ENCODE data around the gene SLC43A3. TPM values are rescaled to one million over a fixed set of nuclear protein-coding genes. Genes with fewer than 3 reads are reported as not detected.

Gene SLC43A3
- total RNA-seq, 1 experiment from 2014 or later: 8.6 TPM

DNA sequence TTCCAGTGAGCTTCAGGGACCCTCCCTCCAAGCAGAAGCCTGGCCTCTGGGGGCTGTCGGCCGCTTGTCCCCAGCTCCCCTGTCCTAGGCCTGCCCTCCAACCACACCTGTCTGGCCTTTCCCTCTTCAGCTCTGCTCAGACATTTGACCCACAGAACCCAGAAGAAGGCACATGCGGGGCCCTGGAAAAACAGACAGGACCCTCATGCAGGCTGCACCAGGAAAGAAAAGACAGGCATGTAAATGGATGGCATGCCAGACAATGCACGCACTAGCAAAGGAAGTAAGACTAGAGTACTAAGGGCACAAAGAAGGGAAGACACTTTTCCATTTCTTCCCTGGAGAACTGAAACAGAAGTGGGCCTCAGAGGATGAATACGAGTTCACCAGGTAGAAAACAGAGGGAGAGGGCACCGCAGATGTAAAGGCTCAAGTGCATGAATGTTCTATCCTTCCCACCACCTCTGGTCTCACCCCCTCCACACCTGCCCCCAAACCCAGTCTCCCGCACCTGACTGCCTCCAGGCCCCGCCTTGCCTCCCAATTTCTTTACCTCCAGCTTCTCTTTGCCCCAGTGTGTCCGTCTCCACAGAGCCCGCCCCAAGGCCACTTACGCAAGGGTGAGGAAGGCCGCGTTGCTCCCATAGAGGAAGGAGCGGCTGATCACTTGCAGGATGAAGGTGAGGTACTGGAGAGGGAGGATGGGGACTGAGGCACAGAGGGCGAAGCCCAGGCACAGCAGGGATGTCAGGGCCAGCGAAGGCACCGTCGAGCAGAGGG, 17.4 kb downstream of the SLC43A3 start:
- in situ Hi-C loops (cut with HindIII; ENCODE audit: low pct_unique_long_range_greater_than_20kb, low sequenced_read_pairs) (no loop called here), intact Hi-C loops (cut with micrococcal nuclease; ENCODE audit: unreplicated experiment) (no loop called here)
- Histone ChIP-seq H3K9me3 (ENCODE audit: control insufficient read depth, insufficient read depth, low read depth, low read length) (no peaks in the 10 kb centered on the region), H3K27me3 (ENCODE audit: control insufficient read depth, insufficient read depth, low read length) (no peaks in the 10 kb centered on the region), H3K4me3 (ENCODE audit: low read depth in 2 of 2, low read length in 2 of 2) (no peak overlapping the region), H3K36me3 (ENCODE audit: control insufficient read depth, insufficient read depth, low read length) (no peaks in the 10 kb centered on the region), H3K27ac (ENCODE audit: low read length) (no peak overlapping the region), H3K4me1 (ENCODE audit: control insufficient read depth, insufficient read depth, low read length) (no peaks in the 10 kb centered on the region)
- DNase-seq (ENCODE audit: low read depth, low spot score): no peak
- BruUV-seq (replicated peaks): no TSS peak
- POLR2A ChIA-PET: no interaction called here
- TF ChIP-seq, protein P1, sequence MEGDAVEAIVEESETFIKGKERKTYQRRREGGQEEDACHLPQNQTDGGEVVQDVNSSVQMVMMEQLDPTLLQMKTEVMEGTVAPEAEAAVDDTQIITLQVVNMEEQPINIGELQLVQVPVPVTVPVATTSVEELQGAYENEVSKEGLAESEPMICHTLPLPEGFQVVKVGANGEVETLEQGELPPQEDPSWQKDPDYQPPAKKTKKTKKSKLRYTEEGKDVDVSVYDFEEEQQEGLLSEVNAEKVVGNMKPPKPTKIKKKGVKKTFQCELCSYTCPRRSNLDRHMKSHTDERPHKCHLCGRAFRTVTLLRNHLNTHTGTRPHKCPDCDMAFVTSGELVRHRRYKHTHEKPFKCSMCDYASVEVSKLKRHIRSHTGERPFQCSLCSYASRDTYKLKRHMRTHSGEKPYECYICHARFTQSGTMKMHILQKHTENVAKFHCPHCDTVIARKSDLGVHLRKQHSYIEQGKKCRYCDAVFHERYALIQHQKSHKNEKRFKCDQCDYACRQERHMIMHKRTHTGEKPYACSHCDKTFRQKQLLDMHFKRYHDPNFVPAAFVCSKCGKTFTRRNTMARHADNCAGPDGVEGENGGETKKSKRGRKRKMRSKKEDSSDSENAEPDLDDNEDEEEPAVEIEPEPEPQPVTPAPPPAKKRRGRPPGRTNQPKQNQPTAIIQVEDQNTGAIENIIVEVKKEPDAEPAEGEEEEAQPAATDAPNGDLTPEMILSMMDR (IDR thresholded peaks at IDR 0.05): no peak
- TF ChIP-seq SIN3A (IDR thresholded peaks at IDR 0.05; ENCODE audit: borderline replicate concordance, insufficient read depth, low read depth, low read length) (no peak), TCF7L2 (IDR thresholded peaks at IDR 0.05; ENCODE audit: low read depth, low read length) (no peak), POLR2AphosphoS5 (IDR thresholded peaks at IDR 0.05; ENCODE audit: low read depth, low read length) (no peak)
- TF ChIP-seq, protein P2, sequence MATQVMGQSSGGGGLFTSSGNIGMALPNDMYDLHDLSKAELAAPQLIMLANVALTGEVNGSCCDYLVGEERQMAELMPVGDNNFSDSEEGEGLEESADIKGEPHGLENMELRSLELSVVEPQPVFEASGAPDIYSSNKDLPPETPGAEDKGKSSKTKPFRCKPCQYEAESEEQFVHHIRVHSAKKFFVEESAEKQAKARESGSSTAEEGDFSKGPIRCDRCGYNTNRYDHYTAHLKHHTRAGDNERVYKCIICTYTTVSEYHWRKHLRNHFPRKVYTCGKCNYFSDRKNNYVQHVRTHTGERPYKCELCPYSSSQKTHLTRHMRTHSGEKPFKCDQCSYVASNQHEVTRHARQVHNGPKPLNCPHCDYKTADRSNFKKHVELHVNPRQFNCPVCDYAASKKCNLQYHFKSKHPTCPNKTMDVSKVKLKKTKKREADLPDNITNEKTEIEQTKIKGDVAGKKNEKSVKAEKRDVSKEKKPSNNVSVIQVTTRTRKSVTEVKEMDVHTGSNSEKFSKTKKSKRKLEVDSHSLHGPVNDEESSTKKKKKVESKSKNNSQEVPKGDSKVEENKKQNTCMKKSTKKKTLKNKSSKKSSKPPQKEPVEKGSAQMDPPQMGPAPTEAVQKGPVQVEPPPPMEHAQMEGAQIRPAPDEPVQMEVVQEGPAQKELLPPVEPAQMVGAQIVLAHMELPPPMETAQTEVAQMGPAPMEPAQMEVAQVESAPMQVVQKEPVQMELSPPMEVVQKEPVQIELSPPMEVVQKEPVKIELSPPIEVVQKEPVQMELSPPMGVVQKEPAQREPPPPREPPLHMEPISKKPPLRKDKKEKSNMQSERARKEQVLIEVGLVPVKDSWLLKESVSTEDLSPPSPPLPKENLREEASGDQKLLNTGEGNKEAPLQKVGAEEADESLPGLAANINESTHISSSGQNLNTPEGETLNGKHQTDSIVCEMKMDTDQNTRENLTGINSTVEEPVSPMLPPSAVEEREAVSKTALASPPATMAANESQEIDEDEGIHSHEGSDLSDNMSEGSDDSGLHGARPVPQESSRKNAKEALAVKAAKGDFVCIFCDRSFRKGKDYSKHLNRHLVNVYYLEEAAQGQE (IDR thresholded peaks at IDR 0.05; ENCODE audit: insufficient read depth in 1 of 2, low read depth in 2 of 2, low read length in 1 of 2): no peak
- ATAC-seq: no peak
- CTCF ChIA-PET: no interaction called here

DNA sequence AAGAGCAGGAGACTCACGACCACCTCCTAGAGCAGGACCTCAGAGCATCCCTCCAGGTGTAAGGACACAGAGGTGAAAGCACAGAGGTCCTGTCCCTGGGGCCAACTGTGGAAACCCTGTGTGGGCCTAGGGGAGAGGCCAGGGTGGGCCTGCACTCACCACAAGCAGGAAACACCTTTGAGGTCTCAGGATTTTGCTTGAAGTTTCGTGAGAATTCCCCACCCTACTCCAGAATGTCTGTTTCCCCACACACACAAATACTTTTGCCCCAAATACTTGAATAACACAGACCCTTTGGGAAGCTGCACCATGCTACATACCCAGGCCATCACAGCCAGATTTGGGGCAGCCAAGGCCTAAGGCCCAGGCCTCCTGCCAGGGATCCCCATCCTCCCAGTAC, 18.1 kb downstream of the SLC43A3 start:
- no peak for ATAC-seq
- CTCF ChIA-PET: no interaction called here
- Histone ChIP-seq H3K27ac (ENCODE audit: low read length) (no peak overlapping the region), H3K4me3 (ENCODE audit: low read depth in 2 of 2, low read length in 2 of 2) (no peak overlapping the region), H3K4me1 (ENCODE audit: control insufficient read depth, insufficient read depth, low read length) (no peaks in the 10 kb centered on the region), H3K36me3 (ENCODE audit: control insufficient read depth, insufficient read depth, low read length) (no peaks in the 10 kb centered on the region), H3K9me3 (ENCODE audit: control insufficient read depth, insufficient read depth, low read depth, low read length) (no peaks in the 10 kb centered on the region), H3K27me3 (ENCODE audit: control insufficient read depth, insufficient read depth, low read length) (no peaks in the 10 kb centered on the region)
- intact Hi-C loops (cut with micrococcal nuclease; ENCODE audit: unreplicated experiment) (no loop called here), in situ Hi-C loops (cut with HindIII; ENCODE audit: low pct_unique_long_range_greater_than_20kb, low sequenced_read_pairs) (no loop called here)
- TF ChIP-seq SIN3A (IDR thresholded peaks at IDR 0.05; ENCODE audit: borderline replicate concordance, insufficient read depth, low read depth, low read length) (no peak), POLR2AphosphoS5 (IDR thresholded peaks at IDR 0.05; ENCODE audit: low read depth, low read length) (no peak), TCF7L2 (IDR thresholded peaks at IDR 0.05; ENCODE audit: low read depth, low read length) (no peak)
- TF ChIP-seq, protein P2 (IDR thresholded peaks at IDR 0.05; ENCODE audit: insufficient read depth in 1 of 2, low read depth in 2 of 2, low read length in 1 of 2): no peak
- TF ChIP-seq, protein P1 (IDR thresholded peaks at IDR 0.05): no peak
- POLR2A ChIA-PET: no interaction called here
- no TSS peak for BruUV-seq (replicated peaks)
- no peak for DNase-seq (ENCODE audit: low read depth, low spot score)

All from Panc1 (cell line).